COLO668 (cell line): ENCODE data around the gene PEAK3.

Experiments
- DNase-seq: peaks from one replicate; lab custom pipeline; 2025; ENCODE audit not compliant: unreplicated experiment; lab: John Stamatoyannopoulos, UW

The PEAK3 gene

DNA sequence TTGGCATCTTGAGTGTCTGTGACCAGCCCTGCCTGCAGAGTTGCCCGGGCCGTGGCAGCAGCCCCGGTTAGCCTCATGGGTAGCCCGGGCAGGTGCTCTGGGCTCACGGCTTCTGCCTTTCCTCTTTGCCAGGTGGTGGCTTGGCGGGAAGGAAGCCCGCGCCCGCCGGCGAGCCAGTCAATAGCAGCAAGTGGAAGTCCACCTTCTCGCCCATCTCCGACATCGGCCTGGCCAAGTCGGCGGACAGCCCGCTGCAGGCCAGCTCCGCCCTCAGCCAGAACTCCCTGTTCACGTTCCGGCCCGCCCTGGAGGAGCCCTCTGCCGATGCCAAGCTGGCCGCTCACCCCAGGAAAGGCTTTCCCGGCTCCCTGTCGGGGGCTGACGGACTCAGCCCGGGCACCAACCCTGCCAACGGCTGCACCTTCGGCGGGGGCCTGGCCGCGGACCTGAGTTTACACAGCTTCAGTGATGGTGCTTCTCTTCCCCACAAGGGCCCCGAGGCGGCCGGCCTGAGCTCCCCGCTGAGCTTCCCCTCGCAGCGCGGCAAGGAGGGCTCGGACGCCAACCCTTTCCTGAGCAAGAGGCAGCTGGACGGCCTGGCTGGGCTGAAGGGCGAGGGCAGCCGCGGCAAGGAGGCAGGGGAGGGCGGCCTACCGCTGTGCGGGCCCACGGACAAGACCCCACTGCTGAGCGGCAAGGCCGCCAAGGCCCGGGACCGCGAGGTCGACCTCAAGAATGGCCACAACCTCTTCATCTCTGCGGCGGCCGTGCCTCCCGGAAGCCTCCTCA is 55.7 kb downstream of the PEAK3 start:
- no peak for DNase-seq

DNA sequence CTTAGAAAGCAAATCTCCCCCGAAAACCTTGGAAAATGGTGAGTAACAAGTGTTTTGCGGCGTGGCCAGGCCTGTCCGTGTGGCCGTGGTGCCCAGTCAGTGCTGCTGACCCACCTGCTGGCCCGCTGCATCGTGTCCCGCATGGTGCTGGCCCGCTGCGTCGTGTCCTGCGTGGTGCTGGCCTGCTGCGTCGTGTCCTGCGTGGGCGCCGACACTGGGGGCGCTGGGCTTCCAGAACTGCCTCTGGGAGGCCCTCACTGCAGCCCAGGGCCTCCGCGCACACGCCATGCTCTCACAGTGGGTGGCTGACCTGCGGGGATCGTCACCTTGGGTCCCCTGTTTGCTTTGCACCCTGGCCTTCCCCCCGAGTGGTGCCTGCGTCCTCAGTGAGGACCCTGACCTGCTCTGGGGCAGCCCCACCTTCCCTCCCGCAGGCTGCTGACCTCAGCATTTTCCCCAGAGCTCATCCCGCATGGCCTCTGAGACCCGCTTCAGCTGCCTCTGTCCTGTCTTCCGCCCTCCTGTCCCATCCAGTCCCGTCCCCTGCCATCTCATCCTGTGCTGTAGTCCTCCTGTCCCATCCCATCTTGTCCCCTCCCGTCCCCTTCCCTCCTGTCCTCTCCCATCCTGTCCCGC is 56.4 kb downstream of the PEAK3 start:
- no peak for DNase-seq

DNA sequence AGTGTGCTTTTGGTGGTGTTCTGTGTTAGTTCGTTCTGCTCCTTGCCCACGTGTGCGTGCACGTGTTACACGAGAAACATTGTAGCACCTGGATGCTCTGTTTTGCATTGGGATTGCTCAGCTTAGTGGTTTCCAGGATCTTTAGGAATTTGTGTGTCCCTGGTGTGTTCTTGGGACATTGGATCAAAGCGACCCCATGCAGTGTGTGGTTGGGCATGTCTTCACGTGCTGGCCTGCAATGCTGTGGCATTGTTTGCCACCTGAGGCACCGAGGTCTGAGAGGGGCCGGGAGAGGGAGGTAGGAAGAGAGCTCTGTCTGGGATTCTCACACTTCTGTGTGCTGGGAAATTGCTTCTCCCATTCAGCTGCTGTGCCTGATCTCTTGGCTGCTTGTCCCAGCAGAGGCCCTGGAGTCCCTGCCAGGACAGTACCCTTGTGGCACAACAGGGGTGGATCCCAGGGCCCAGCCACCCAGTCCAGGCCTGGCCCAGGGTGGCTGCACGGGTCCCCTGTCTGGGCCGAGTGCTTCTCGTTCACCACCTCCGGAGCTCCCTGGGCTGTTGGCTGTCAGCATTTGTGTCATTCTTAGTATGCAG is 57.1 kb downstream of the PEAK3 start:
- DNase-seq: no peak
